H1 (cell line): ENCODE data around the gene BTBD16. TPM values are rescaled to one million over a fixed set of nuclear protein-coding genes. Genes with fewer than 3 reads are reported as not detected.

Experiments
- CREB1 ChIP-seq: IDR thresholded peaks from 2 replicates; pipeline ENCODE4 v1.6.1; 2012; ENCODE audit warnings: inconsistent platforms
- POLR2AphosphoS5 ChIP-seq: IDR thresholded peaks from 2 replicates; pipeline ENCODE4 v1.6.1; 2011; ENCODE audit warnings: low read depth, low read length
- ZNF274 ChIP-seq: IDR thresholded peaks from 2 replicates; pipeline ENCODE4 v1.7.0; 2012; ENCODE audit warnings: low read length, borderline replicate concordance; ENCODE audit errors: extremely low read depth
- polyA plus RNA-seq, 7 experiments: library from polyadenylated mRNA; depleted of rRNA in 3 of 7; stranded (reverse) in 5 of 7; unstranded in 2 of 7; fragments of >200 nt in 5 of 7; fragments of 200-250 nt in 2 of 7; gene quantifications; 1 replicate in 5 of 7; 2 replicates in 1 of 7; 4 replicates in 1 of 7; pipeline versions ENCODE4 v1.2.1 to v1.2.3, GENCODE V29; 2011 to 2013; ENCODE audit warnings: missing spikeins in 2 of 7, mixed read lengths in 2 of 7
- total RNA-seq: library from RNA; stranded (reverse); fragmentation: NEBNext Ultra II Directional; extraction: Animal tissue kit (Norgen Biotek cat#: 25700); gene quantifications from 2 replicates; pipeline ENCODE4 v1.2.1, GENCODE V29; 2021

The BTBD16 gene
- total and polyA plus RNA-seq, 2 of the 8 experiments (the other 6 are each of a cell fraction or from before 2014, with no cell fraction given), result 0.05 TPM; not detected in 1

DNA sequence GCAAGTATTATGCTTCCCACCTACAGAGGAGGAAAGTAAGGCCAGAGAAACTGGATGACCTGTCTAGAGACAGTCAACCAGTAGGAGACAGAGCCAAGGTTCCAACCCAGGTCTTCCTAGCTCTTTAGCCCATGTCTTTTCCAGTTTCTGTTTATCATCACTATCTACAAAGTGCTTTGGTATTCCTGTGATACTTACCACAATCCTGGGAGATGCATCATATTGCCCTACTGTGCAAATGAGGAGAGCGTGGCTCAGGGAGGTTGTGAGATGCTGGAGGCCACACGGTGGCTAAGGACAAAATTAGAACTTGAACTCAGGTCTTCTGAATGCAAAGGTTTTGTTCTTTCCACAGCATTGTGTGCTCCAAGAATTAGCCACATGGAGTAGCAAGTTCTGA lies 92.2 kb downstream of the BTBD16 start (continued):
- TF ChIP-seq CREB1 (no peak), ZNF274 (no peak), POLR2AphosphoS5 (no peak)
- TF ChIP-seq, all 59 proteins: peak for 0
